A673 (cell line): ENCODE measurements around the gene NOL9.

Experiments
- CTCF ChIP-seq: fragments of 300-800, 200-600 bp; sonication (generic); conservative IDR thresholded peaks from 2 replicates; pipeline ENCODE4 v1.5.1; 2017; ENCODE audit warnings: low read depth, mild to moderate bottlenecking, antibody characterized with exemption, low read length, moderate library complexity, mixed read lengths
- EZH2 ChIP-seq: fragments of 200-600 bp; sonication (generic); IDR thresholded peaks from 2 replicates; pipeline ENCODE4 v1.6.1; 2017; ENCODE audit warnings: borderline replicate concordance, low read depth, mild to moderate bottlenecking, mixed read lengths, antibody characterized with exemption, low read length; ENCODE audit not compliant: poor library complexity, severe bottlenecking

DNA sequence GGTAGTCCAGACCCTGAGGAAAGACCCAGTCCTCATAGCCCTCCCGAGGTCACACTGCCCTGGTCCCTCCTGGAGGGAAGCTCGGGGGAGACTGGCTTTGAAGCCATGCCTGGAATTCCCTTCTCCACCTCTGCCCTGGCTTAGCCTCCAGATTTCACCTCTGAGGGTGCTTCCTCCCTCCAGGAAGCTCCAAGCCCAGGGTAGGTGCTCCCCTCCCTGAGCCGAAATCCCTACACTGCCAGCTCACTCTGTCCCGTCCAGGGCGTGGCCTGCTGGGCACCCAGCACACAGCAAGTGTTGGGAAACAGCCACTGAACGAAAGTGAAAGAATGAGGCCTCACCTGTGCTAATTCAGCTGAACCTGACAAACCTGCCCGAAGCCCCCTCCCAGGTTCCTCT lies 82.3 kb downstream of the NOL9 start:
- TF ChIP-seq CTCF, result no peak
- no peak for TF ChIP-seq EZH2
